Pancreas (tissue), 10 donors: Measurements from ENCODE around the gene IL22. TPM values are rescaled to one million over a fixed set of nuclear protein-coding genes. Genes with fewer than 3 reads are reported as not detected.

Source experiments
- ATAC-seq, 4 donors: fragments of 200-7000 bp; cut with Tn5 transposase; one replicate each; pipeline versions ENCODE4 v1.8.0 to v1.9.1; 2020; ENCODE audit warnings: mild to moderate bottlenecking in 4 of 4, moderate library complexity in 4 of 4
- DNase-seq, 6 donors: peaks; one replicate each; pipeline ENCODE4 v3.0.0-alpha.2; 2020
- FAIRE-seq: peaks from 2 replicates; lab custom pipeline; 2012; peaks lifted over from hg19 to GRCh38; lab: Jason Lieb, UNC
- H3K27ac ChIP-seq, 4 donors: fragments of 200-600 bp; sonication (generic); 1 replicate in 3 of 4; 2 replicates in 1 of 4; pipeline versions ENCODE4 v1.5.0 to v1.8.0; 2020
- H3K27me3 ChIP-seq, 4 donors: fragments of 200-600 bp; one replicate each; pipeline ENCODE4 v1.8.0; 2021
- H3K36me3 ChIP-seq, 3 donors: fragments of 200-600 bp; sonication (generic) in 1 of 3; one replicate each; pipeline versions ENCODE4 v1.5.0 to v1.8.0; 2020 to 2021
- H3K4me1 ChIP-seq, 3 donors: fragments of 200-600 bp; one replicate each; pipeline ENCODE4 v1.8.0; 2021
- H3K4me3 ChIP-seq, 4 donors: fragments of 200-600 bp; sonication (generic) in 2 of 4; one replicate each; pipeline versions ENCODE4 v1.5.0 to v1.8.0; 2020 to 2021
- H3K9me3 ChIP-seq, 4 donors: fragments of 200-600 bp; one replicate each; pipeline ENCODE4 v1.8.0; 2021
- WGBS, 2 donors: extraction: QIAGEN DNeasy Blood & Tissue Kit; methylation state at CpG; one replicate each; pipeline ENCODE4 v1.1.7; 2013; 5-methylcytosine and 5-hydroxymethylcytosine counted together
- intact Hi-C, 3 donors: fragments of 100-400 bp; cut with DNase I; formaldehyde crosslinking; loops; one replicate each; pipeline versions ENCODE4 v1.11.1 to v1.14.2; 2022
- polyA plus RNA-seq, 2 donors: library from polyadenylated mRNA; stranded (reverse); fragments of 200-250 nt; gene quantifications; one replicate each; pipeline ENCODE4 v1.2.3, GENCODE V29; 2013
- total RNA-seq, 6 donors: library from RNA; stranded (reverse); fragmentation: NEBNext Ultra II Directional in 4 of 6; extraction: Animal tissue kit (Norgen Biotek cat#: 25700) in 4 of 6; gene quantifications; one replicate each; pipeline versions ENCODE4 v1.2.1 to v1.2.4, GENCODE V29; 2021 to 2023
- TF ChIP-seq, protein P1 (sequence below), 4 donors: fragments of 200-600 bp; sonication (generic) in 3 of 4; IDR thresholded peaks; one replicate each; pipeline versions ENCODE4 v1.5.0 to v1.8.0; 2021; ENCODE audit warnings: antibody characterized with exemption in 4 of 4
- donor health status: healthy with polysubstance abuse.
- donor health status: DM: no; HTN: no; CAD: no; lungs with moderate emphysema.
- donor health status: DM: no; HTN: no; CAD: no.
- donor health status: control.
- donor health status: control.
- donor health status: Bipolar disorder and iron deficiency.
- donor health status: DM: yes; HTN: yes; CAD: no.
- donor health status: DM: no; HTN: no; CAD: no.
- donor health status: DM: no; HTN: no; CAD: no.
- donor health status: DM: yes; HTN: yes; CAD: no.

The IL22 gene, protein sequence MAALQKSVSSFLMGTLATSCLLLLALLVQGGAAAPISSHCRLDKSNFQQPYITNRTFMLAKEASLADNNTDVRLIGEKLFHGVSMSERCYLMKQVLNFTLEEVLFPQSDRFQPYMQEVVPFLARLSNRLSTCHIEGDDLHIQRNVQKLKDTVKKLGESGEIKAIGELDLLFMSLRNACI
- total RNA-seq (not detected), polyA plus RNA-seq (not detected)

DNA sequence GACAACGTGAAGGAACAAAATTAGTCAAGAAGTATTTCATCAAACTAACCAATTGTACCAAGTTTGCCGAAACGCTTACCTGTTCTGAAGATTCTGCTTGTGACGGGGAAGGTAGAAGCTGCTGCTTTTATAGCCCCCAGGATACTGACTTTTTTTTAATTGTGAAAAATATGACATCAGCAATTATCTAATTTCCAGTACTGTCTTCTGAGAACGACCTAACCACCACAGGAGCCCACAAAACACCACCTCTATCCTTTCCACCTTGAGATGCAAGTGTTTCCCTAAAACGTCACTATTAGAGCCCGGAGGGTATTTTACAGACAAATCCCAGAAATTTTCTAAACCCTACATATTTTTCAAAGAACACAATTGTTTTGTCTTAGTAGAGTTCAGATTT, at the start of gene IL22:
TSS of gene IL22 (minus strand) at position 101 of the 400 bp plus-strand sequence. CDS start 156 bp downstream, outside the sequence.
- no peak within 1 kb of the TSS for H3K27ac ChIP-seq
- no peak within 1 kb of the TSS for H3K4me3 ChIP-seq
- DNase-seq, result no peak
- 82 to 86% methylated on average over 7 of the region's 7 CpGs for WGBS, 2 donors
- H3K4me1 ChIP-seq, result no peaks in the 10 kb centered on the region
- TF ChIP-seq, protein P1, sequence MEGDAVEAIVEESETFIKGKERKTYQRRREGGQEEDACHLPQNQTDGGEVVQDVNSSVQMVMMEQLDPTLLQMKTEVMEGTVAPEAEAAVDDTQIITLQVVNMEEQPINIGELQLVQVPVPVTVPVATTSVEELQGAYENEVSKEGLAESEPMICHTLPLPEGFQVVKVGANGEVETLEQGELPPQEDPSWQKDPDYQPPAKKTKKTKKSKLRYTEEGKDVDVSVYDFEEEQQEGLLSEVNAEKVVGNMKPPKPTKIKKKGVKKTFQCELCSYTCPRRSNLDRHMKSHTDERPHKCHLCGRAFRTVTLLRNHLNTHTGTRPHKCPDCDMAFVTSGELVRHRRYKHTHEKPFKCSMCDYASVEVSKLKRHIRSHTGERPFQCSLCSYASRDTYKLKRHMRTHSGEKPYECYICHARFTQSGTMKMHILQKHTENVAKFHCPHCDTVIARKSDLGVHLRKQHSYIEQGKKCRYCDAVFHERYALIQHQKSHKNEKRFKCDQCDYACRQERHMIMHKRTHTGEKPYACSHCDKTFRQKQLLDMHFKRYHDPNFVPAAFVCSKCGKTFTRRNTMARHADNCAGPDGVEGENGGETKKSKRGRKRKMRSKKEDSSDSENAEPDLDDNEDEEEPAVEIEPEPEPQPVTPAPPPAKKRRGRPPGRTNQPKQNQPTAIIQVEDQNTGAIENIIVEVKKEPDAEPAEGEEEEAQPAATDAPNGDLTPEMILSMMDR (IDR thresholded peaks at IDR 0.05), result no peak
- H3K27me3 ChIP-seq, result no peaks in the 10 kb centered on the region
- intact Hi-C loops, result no loop called here
- FAIRE-seq, result no peak
- ATAC-seq, result no peak
- no peaks in the 10 kb centered on the region for H3K9me3 ChIP-seq
- no peaks in the 10 kb centered on the region for H3K36me3 ChIP-seq

DNA sequence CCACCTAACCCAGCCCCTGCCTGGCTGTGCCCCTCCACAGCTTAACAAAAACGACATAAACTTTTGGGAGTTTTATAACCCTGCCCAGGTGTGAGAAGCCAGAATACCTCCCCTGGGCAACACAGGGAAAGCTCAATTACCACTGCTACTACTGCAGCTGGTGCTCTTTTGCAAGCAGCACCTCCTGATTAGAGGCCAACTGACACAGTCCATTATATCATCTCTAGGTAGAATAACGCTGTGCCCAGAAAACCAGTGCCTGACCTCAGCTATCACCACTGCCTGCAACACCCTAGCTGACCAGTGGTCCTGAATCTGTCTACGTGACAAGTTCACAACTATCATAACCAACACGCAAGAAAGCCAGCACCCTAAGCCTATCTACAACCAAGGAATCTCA, 44.5 kb upstream of the IL22 start:
- WGBS, 2 donors, result 40 to 46% methylated on average over 4 of the region's 4 CpGs

DNA sequence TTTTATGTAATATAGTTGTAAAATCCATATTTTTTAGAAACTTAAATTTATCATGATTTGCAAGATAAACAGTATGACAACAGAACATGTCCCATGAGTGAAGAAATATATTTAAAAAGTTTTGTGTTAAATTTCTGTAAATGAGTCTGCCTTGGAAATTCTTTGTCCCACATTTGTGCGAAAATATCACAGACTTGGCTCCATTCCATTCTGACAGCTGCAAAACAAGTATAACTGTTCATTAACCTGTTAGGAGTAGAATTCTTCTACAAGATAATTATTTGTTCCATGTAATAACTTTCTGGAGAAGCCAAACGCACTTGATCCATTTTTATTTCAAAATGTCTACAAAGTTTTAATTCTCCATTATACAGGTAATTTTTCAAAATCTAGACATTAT, 40.8 kb upstream of the IL22 start:
- no peak overlapping the region for H3K4me3 ChIP-seq
- ATAC-seq (peak in 3 of 4 donors; percentile 30 to 46 (median 43)), DNase-seq (peak in 2 of 6 donors; percentile 21 to 37), FAIRE-seq (peak; percentile 41)
- H3K9me3 ChIP-seq, result no peaks in the 10 kb centered on the region
- H3K27me3 ChIP-seq, result no peaks in the 10 kb centered on the region
- intact Hi-C loops, result no loop called here
- peak overlapping the region in 1 of 4 donors; percentile 29 for H3K27ac ChIP-seq
- WGBS, 2 donors, result 12 to 13% methylated on average over 2 of the region's 2 CpGs
- TF ChIP-seq, protein P1 (IDR thresholded peaks at IDR 0.05), result no peak
- H3K36me3 ChIP-seq, result no peaks in the 10 kb centered on the region
- peaks cover 11 to 33% (median 32%) of the 10 kb centered on the region in 3 donors for H3K4me1 ChIP-seq

More for the DNA sequence above, 44.5 kb upstream of the IL22 start:
- FAIRE-seq, result no peak
- peak in 3 of 6 donors; percentile 15 to 26 (median 22) for DNase-seq
- Histone ChIP-seq H3K27ac (peak overlapping the region in 1 of 4 donors; percentile 4), H3K9me3 (no peaks in the 10 kb centered on the region), H3K36me3 (no peaks in the 10 kb centered on the region), H3K4me1 (peaks cover 10 to 33% (median 24%) of the 10 kb centered on the region in 3 donors), H3K4me3 (no peak overlapping the region), H3K27me3 (no peaks in the 10 kb centered on the region)
- ATAC-seq, result peak; percentile 77 to 88 (median 81)
- intact Hi-C loops, result no loop called here
- TF ChIP-seq, protein P1 (IDR thresholded peaks at IDR 0.05), result no peak

DNA sequence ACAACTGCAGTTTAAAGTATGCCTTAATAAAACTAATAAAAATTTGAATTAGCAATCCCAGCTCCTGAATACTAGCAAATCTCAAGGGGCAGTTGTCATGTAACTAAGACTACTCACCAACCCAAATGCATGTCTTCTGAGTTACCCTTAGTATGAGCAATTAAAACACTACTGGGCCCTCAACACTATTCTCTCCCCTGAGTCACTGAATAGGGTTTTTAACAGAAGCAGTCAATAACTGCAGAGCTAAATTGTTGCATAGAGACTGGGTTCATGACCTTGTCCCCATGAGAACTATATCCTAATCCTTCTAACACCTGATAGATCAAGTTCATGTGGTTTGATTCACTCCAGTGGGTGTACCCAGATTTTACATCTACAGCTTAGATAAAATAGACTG, 39.9 kb upstream of the IL22 start:
- DNase-seq, result no peak
- FAIRE-seq, result no peak
- peak in 2 of 4 donors; percentile 24 to 28 for ATAC-seq
- no peaks in the 10 kb centered on the region for H3K36me3 ChIP-seq
- H3K4me1 ChIP-seq, result peaks cover 11 to 33% (median 32%) of the 10 kb centered on the region in 3 donors
- peak overlapping the region in 1 of 4 donors; percentile 29 for H3K27ac ChIP-seq
- TF ChIP-seq, protein P1 (IDR thresholded peaks at IDR 0.05), result no peak
- intact Hi-C loops, result no loop called here
- no peaks in the 10 kb centered on the region for H3K27me3 ChIP-seq
- no peak overlapping the region for H3K4me3 ChIP-seq
- H3K9me3 ChIP-seq, result no peaks in the 10 kb centered on the region
